Fibroblast of the aortic adventitia (primary cell): Measurements from ENCODE around the gene AKAP8L. TPM values are rescaled to one million over a fixed set of nuclear protein-coding genes. Genes with fewer than 3 reads are reported as not detected.

ENCODE experiments used
- DNase-seq: peaks from one replicate; pipeline ENCODE4 v3.0.0-alpha.2; 2010; ENCODE audit warnings: low read depth
- H3K4me3 ChIP-seq: 2 replicates; pipeline ENCODE4 v1.5.1; 2011; ENCODE audit warnings: low read depth, mild to moderate bottlenecking, control low read depth, low read length, moderate library complexity
- total RNA-seq: library from RNA; depleted of rRNA; stranded (reverse); fragments of >200 nt; gene quantifications from 2 replicates; pipeline ENCODE4 v1.2.3, GENCODE V29; 2012; ENCODE audit warnings: low replicate concordance
- TF ChIP-seq, protein P1 (sequence below): IDR thresholded peaks from 2 replicates; pipeline ENCODE4 v1.5.1; 2011; ENCODE audit warnings: mild to moderate bottlenecking, low read length, control low read depth, inconsistent platforms; ENCODE audit not compliant: insufficient read depth

The AKAP8L gene
- total RNA-seq, 1 donor = 45.6 TPM

DNA sequence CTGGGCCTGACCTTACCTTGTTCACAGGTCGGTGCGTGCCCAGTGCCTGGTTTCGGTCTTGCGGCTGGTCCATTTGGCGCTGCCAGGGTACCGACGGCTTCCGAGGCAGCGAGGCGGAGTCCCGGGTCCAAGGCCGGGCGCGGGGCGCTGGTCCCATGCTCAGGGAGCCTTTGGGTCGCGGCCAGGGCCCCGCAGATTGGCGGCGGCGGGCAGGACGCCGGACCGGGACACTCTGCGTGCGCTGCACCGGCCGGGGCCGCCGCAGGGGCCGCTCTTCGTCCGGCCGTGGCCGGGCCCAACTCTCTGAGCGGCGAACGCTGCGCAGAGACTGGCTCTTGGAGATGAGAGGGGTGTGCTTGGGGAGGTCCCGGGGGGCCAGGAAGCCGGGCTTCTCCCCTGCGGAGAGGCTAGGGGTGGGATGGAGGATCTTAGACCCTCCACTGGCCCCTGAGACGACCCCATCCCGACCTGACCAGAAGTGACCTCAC is 34.3 kb upstream of the AKAP8L start:
- DNase-seq = no peak
- TF ChIP-seq, protein P1, sequence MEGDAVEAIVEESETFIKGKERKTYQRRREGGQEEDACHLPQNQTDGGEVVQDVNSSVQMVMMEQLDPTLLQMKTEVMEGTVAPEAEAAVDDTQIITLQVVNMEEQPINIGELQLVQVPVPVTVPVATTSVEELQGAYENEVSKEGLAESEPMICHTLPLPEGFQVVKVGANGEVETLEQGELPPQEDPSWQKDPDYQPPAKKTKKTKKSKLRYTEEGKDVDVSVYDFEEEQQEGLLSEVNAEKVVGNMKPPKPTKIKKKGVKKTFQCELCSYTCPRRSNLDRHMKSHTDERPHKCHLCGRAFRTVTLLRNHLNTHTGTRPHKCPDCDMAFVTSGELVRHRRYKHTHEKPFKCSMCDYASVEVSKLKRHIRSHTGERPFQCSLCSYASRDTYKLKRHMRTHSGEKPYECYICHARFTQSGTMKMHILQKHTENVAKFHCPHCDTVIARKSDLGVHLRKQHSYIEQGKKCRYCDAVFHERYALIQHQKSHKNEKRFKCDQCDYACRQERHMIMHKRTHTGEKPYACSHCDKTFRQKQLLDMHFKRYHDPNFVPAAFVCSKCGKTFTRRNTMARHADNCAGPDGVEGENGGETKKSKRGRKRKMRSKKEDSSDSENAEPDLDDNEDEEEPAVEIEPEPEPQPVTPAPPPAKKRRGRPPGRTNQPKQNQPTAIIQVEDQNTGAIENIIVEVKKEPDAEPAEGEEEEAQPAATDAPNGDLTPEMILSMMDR = peak; percentile 27
- H3K4me3 ChIP-seq = peak overlapping the region; percentile 56

DNA sequence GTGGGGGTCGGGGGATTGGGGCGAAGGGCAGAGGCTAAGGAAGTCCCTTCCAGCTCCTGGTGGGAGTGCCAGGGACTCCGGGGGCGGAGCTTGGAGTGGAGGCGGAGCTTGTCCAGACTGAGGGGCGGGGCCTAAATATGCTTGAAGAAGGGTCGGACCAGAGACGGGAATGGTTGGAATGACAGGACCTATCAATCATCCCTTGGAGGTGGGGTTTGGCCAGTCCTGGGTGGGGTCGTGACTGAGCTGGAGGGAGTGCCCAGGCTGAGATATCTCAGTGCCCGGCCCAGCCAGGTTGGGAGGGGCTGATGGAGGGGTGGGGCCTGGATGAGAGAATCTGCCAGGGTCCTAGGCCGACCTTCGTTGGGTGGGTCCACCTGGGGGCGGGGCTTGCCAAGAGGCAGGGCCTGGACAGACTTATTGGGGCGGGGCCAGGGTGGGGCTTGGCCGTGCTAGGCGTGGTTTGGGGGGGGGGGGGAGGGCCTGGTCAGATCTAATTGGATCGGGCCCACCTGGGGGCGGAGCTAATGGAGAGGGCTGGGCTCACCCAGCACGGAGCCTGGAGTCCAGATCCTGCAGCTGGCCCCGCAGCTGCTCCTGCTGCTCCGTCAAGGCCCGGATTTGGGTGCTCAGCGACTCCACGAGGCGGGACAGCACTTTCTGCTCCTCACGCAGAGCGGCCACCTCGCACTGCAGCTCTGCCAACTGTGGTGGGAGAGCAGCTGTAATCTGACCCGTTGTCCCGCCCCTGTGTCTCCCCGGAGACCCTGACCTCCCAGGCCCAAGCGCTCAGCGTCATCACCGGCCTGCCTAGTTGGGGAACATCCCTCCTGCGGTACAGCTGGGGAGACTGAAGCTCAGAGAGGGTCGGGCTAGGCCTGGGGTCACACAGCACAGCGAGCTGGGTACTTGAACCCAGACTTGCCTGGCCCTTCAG is 33.6 kb upstream of the AKAP8L start:
- H3K4me3 ChIP-seq = peak overlapping the region; percentile 56
- DNase-seq = peak; percentile 71
- TF ChIP-seq, protein P1 = no peak

DNA sequence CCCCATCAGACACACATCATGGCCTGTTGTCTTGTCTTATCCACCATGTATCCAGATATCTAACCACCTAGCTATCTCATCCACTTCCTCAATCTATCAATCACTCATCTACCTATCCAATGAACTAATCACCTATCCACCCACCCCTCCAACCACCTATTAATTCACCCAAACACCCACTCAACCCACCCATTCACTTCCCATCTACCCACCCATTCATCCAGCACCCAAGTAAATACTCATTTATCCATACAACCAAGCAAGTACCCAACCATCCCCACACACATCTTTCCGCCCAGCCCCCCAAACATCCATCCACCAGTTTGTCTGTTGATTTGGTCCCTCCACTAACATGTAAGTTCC is 31.7 kb upstream of the AKAP8L start:
- DNase-seq = no peak
- TF ChIP-seq, protein P1 = no peak
- no peak overlapping the region for H3K4me3 ChIP-seq

DNA sequence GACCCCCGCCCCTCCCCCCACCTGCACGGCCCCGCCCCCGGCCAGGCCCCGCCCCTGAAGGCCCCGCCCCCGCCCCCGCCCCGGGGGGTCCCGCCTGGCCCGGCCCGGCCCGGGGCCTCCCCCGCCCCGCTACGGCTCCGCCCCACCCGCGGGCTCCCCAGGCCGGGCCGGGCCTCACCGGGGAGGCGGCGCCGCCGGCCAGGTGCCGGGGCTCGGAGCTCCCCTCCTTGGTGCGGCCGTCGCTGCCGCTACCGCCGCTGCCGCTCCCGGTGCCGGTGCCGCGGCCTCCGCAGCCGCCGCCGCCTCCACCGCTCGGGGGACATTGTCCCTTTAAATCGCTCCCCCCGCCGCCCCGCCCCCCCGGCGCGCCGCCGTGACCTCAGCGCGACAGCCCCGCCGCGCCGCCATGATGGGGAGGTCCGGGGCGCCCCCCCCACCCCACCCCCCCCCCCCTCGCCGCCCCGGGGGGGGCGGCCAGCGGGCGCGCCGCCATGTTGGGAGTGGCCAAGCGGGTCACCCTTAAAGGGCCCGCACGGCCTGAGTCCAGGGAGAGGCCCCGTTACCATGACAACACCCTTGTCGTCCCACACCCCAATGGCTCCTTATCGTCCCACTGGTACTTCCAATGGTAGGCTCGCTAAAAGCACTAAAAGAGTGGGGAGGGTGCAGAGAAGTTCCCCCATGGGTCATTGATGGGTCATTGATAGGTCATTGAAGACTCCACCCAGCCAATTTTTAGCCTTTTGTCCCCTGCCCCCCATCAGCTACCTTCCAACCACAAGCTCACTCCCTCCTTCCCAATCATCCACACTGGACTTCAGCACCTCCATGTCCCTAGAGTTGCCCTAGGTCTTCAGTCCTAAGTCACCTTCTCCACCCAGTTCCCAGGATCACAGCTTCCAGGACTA is 31.1 kb upstream of the AKAP8L start, which contains the start of gene WIZ:
WIZ (minus strand) TSS at position 337 of the 908 bp plus-strand sequence. CDS start 1,649 bp downstream, outside the sequence.
- peak within 1 kb of the TSS; percentile 73 for H3K4me3 ChIP-seq
- DNase-seq = peak; percentile 56
- TF ChIP-seq, protein P1 = no peak

DNA sequence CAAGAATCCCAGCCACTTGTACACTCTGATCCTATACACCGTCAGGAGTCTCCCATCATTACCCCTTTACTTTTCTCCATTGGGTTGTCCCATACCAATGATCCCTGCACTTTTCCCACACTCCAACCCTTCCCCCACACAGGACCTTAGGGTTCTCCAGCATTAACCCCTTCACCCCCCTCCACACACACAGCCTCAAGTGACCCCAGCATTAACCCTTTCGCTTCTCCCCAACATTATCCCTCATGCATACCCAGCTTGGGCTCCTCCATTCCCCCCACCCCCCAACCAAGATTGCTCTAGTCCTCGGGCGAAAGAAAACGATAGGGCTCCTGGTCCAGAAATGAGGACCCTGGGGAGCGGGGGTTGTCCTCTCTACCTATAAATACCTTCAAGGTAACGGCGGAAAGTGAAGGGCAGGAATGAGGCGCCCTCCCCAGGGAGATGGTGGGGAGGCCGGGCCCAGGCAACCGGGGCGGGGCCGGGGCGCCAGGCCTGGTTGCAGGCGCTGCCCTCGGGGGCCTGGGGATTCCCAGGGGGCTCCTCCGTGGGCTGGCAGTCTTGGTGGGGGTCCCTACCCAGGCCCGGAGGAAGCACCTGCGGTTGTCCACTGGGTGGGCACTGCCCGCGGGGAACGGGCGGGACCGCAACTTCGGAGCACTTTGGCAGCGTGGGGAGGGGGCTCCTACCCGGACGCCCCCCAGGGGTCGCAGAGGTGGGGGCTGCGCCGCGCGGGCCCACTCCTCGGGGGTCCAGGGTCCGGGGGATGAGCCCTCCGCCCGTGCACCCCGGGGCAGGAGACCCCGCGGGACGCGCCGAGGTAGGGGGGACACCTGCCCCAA is 30.2 kb upstream of the AKAP8L start:
- peak; percentile 21 for DNase-seq

More for the DNA sequence above, 30.2 kb upstream of the AKAP8L start:
- TF ChIP-seq, protein P1 = no peak
- peak overlapping the region; percentile 73 for H3K4me3 ChIP-seq
